Ovary (tissue), 3 donors: ENCODE results near the gene ZIC5.

Source experiments
- CTCF ChIP-seq, 3 donors: fragments of 450-650 bp in 2 of 3; fragments of 200-600 bp in 1 of 3; IDR thresholded peaks; one replicate each; pipeline versions ENCODE4 v1.5.1 to v1.8.0; 2016 to 2022; ENCODE audit warnings: antibody characterized with exemption in 3 of 3, mild to moderate bottlenecking in 1 of 3
- EP300 ChIP-seq: sonication (generic); formaldehyde crosslinking; IDR thresholded peaks from one replicate; pipeline ENCODE4 v1.6.1; 2017; ENCODE audit warnings: antibody characterized with exemption
- donor health status: DM: no; HTN: no; CAD: no.

GRCh38 chr13:99973163-99973807 lies 1.7 kb upstream of the ZIC5 start:
- TF ChIP-seq CTCF (IDR thresholded peaks at IDR 0.05): no peak
- TF ChIP-seq EP300: no peak
